IMR-90 (cell line): Measurements from ENCODE around the gene NRP2. TPM values are rescaled to one million over a fixed set of nuclear protein-coding genes. Genes with fewer than 3 reads are reported as not detected.

ENCODE experiments used
- ATAC-seq: fragments of 200-7000 bp; cut with Tn5 transposase; 2 replicates; pipeline ENCODE4 v1.9.1; 2020; ENCODE audit warnings: low read depth, mild to moderate bottlenecking, moderate library complexity
- BruUV-seq: library from RNA; stranded (reverse); fragments of 400-500 nt; replicated peaks from 2 replicates; lab custom pipeline; 2021; lab: Mats Ljungman, UMichigan
- CTCF ChIA-PET: fragments of 300-600 bp; formaldehyde crosslinking; extraction: SDS; loops from one replicate; lab custom pipeline; 2021; ENCODE audit warnings: antibody characterized with exemption; lab: Yijun Ruan, JAX
- POLR2A ChIA-PET: fragments of 300-600 bp; sonication (Branson Sonifier 250); formaldehyde crosslinking; loops from one replicate; lab custom pipeline; 2022; ENCODE audit warnings: antibody characterized with exemption; ENCODE audit not compliant: unreplicated experiment; lab: Charles Lee
- DNase-seq: peaks from one replicate; pipeline ENCODE4 v3.0.0; 2013
- H2AFZ ChIP-seq: replicated peaks from 2 replicates; pipeline ENCODE3; 2013; ENCODE audit warnings: low read length, mild to moderate bottlenecking; ENCODE audit not compliant: poor library complexity
- H2AK5ac ChIP-seq: 2 replicates; pipeline ENCODE4 v1.6.1; 2013; ENCODE audit warnings: low read depth, low read length, inconsistent platforms
- H2AK9ac ChIP-seq: replicated peaks from 2 replicates; pipeline ENCODE3; 2013; ENCODE audit warnings: mild to moderate bottlenecking, low read depth, low read length, moderate library complexity; ENCODE audit not compliant: poor library complexity
- H2BK120ac ChIP-seq: 2 replicates; pipeline ENCODE4 v1.6.1; 2013; ENCODE audit warnings: low read depth, low read length, inconsistent platforms
- H2BK15ac ChIP-seq: 3 replicates; pipeline ENCODE4 v1.6.1; 2013; ENCODE audit warnings: low read depth, low read length, inconsistent platforms
- H2BK20ac ChIP-seq: 2 replicates; pipeline ENCODE4 v1.6.1; 2013; ENCODE audit warnings: low read depth, mild to moderate bottlenecking, inconsistent platforms, low read length, moderate library complexity
- H2BK5ac ChIP-seq: 2 replicates; pipeline ENCODE4 v1.6.1; 2013; ENCODE audit warnings: mild to moderate bottlenecking, low read depth, low read length, inconsistent platforms; ENCODE audit not compliant: poor library complexity, severe bottlenecking
- H3K14ac ChIP-seq: replicated peaks from 2 replicates; pipeline ENCODE4 v1.6.1; 2013; ENCODE audit warnings: low read depth, low read length, inconsistent platforms
- H3K18ac ChIP-seq: 2 replicates; pipeline ENCODE4 v1.6.1; 2013; ENCODE audit warnings: low read depth, low read length, control low read depth
- H3K23ac ChIP-seq: 2 replicates; pipeline ENCODE4 v1.6.1; 2013; ENCODE audit warnings: low read depth, low read length, inconsistent platforms
- H3K27ac ChIP-seq: 2 replicates; pipeline ENCODE4 v1.5.1; 2013; ENCODE audit warnings: mild to moderate bottlenecking, control low read depth, low read length; ENCODE audit not compliant: insufficient read depth
- H3K27me3 ChIP-seq: 2 replicates; pipeline ENCODE4 v1.6.1; 2013; ENCODE audit warnings: low read length; ENCODE audit not compliant: control insufficient read depth, insufficient read depth
- H3K36me3 ChIP-seq: 2 replicates; pipeline ENCODE4 v1.6.1; 2013; ENCODE audit warnings: low read length, mixed read lengths; ENCODE audit not compliant: control insufficient read depth, insufficient read depth
- H3K4ac ChIP-seq: 2 replicates; pipeline ENCODE4 v1.6.1; 2013; ENCODE audit warnings: low read depth, low read length, inconsistent platforms
- H3K4me1 ChIP-seq: 2 replicates; pipeline ENCODE4 v1.6.1; 2013; ENCODE audit warnings: low read length, mixed read lengths; ENCODE audit not compliant: control insufficient read depth, insufficient read depth
- H3K4me2 ChIP-seq: 2 replicates; pipeline ENCODE4 v1.6.1; 2013; ENCODE audit warnings: low read depth, mild to moderate bottlenecking, control low read depth, low read length, moderate library complexity
- H3K4me3 ChIP-seq: 2 replicates; pipeline ENCODE4 v1.5.1; 2013; ENCODE audit warnings: low read depth, mild to moderate bottlenecking, control low read depth, low read length, moderate library complexity; ENCODE audit not compliant: insufficient read depth
- H3K56ac ChIP-seq: 2 replicates; pipeline ENCODE4 v1.6.1; 2013; ENCODE audit warnings: low read length, inconsistent platforms; ENCODE audit not compliant: insufficient read depth; ENCODE audit errors: extremely low read depth
- H3K79me1 ChIP-seq, 2 experiments: 2 replicates each; pipeline ENCODE4 v1.6.1; 2013; ENCODE audit warnings: low read length in 2 of 2, inconsistent platforms in 1 of 2, low read depth in 1 of 2
- H3K9ac ChIP-seq: 2 replicates; pipeline ENCODE4 v1.6.1; 2013; ENCODE audit warnings: low read depth, low read length, control low read depth
- H3K9me1 ChIP-seq: 2 replicates; pipeline ENCODE4 v1.6.1; 2013; ENCODE audit warnings: low read length, inconsistent platforms; ENCODE audit not compliant: insufficient read depth
- H3K9me3 ChIP-seq: 2 replicates; pipeline ENCODE4 v1.6.1; 2013; ENCODE audit warnings: low read length; ENCODE audit not compliant: control insufficient read depth, insufficient read depth
- H4K20me1 ChIP-seq: 2 replicates; pipeline ENCODE4 v1.6.1; 2013; ENCODE audit warnings: low read length, inconsistent platforms; ENCODE audit not compliant: insufficient read depth
- H4K5ac ChIP-seq: 2 replicates; pipeline ENCODE4 v1.6.1; 2013; ENCODE audit warnings: mild to moderate bottlenecking, low read depth, low read length, control low read depth
- H4K8ac ChIP-seq, 2 experiments: 2 replicates each; pipeline ENCODE4 v1.6.1; 2013; ENCODE audit warnings: low read depth in 2 of 2, low read length in 2 of 2, control low read depth in 1 of 2, inconsistent platforms in 1 of 2
- H4K91ac ChIP-seq: 2 replicates; pipeline ENCODE4 v1.6.1; 2013; ENCODE audit warnings: low read depth, low read length, inconsistent platforms; ENCODE audit not compliant: insufficient read depth
- BHLHE40 ChIP-seq: fragments of 150-350 bp; IDR thresholded peaks from 2 replicates; pipeline ENCODE4 v1.6.1; 2016; ENCODE audit warnings: mild to moderate bottlenecking, low read depth, low read length
- CHD1 ChIP-seq: IDR thresholded peaks from 2 replicates; pipeline ENCODE4 v1.6.1; 2012; ENCODE audit warnings: low read depth, low read length, improper control_type of control experiment
- CTCF ChIP-seq: conservative IDR thresholded peaks from 2 replicates; pipeline ENCODE4 v1.5.1; 2012; ENCODE audit warnings: mild to moderate bottlenecking, low read depth, low read length, improper control_type of control experiment
- MAFK ChIP-seq: IDR thresholded peaks from 2 replicates; pipeline ENCODE4 v1.6.1; 2012; ENCODE audit warnings: low read depth, low read length, improper control_type of control experiment
- MAZ ChIP-seq: IDR thresholded peaks from 2 replicates; pipeline ENCODE4 v1.6.1; 2012; ENCODE audit warnings: low read depth, mild to moderate bottlenecking, low read length, improper control_type of control experiment, moderate library complexity, borderline replicate concordance
- NFE2L2 ChIP-seq: fragments of 150-350 bp; IDR thresholded peaks from 2 replicates; pipeline ENCODE4 v1.6.1; 2016; ENCODE audit warnings: low read depth, mild to moderate bottlenecking, low read length
- RCOR1 ChIP-seq: IDR thresholded peaks from 2 replicates; pipeline ENCODE4 v1.6.1; 2012; ENCODE audit warnings: mild to moderate bottlenecking, low read length, improper control_type of control experiment; ENCODE audit not compliant: insufficient replicate concordance
- USF2 ChIP-seq: fragments of 150-350 bp; IDR thresholded peaks from 2 replicates; pipeline ENCODE4 v1.6.1; 2017; ENCODE audit warnings: mild to moderate bottlenecking, antibody characterized with exemption, low read length, low read depth
- WGBS, 2 experiments: methylation state at CpG; one replicate each; pipeline versions ENCODE4 v1.1.5 to v1.1.7; 2013; ENCODE audit warnings: missing lambda C conversion rate in 2 of 2; ENCODE audit not compliant: insufficient read length in 1 of 2; ENCODE audit errors: extremely low coverage in 2 of 2; 5-methylcytosine and 5-hydroxymethylcytosine counted together
- dilution Hi-C: fragments of 300-500 bp; cut with HindIII; formaldehyde crosslinking; loops from one replicate; pipeline ENCODE4 v1.14.3; 2018; ENCODE audit warnings: low sequenced_read_pairs; ENCODE audit not compliant: unreplicated experiment
- in situ Hi-C: fragments of 300-500 bp; cut with MboI; formaldehyde crosslinking; loops from 3 replicates; pipeline ENCODE4 v1.14.3; 2019; ENCODE audit warnings: low sequenced_read_pairs, inconsistent platforms, mixed read lengths
- intact Hi-C: fragments of 100-400 bp; cut with micrococcal nuclease; formaldehyde crosslinking; loops from 2 replicates; pipeline ENCODE4 v1.10.0; 2022
- polyA plus RNA-seq, 3 experiments: library from polyadenylated mRNA; depleted of rRNA; stranded (reverse); fragments of >200 nt; gene quantifications; 2 replicates each; pipeline ENCODE4 v1.2.3, GENCODE V29; 2012; ENCODE audit warnings: low replicate concordance in 1 of 3
- total RNA-seq: library from RNA; depleted of rRNA; stranded (reverse); fragments of >200 nt; gene quantifications from 2 replicates; pipeline ENCODE4 v1.2.3, GENCODE V29; 2012

NRP2 gene
- total and polyA plus RNA-seq, 2 of the 4 experiments (the other 2 are of a cell fraction) = 46.4 to 51.3 TPM

GRCh38 chr2:205670292-205670691, 12.0 kb upstream of the NRP2 start:
- in situ Hi-C loops = loop anchor here (10.0 kb wide), 3 partner anchors 345 to 1405 kb away; no protein-coding TSS in a partner anchor

More at GRCh38 chr2:205670292-205670691, 12.0 kb upstream of the NRP2 start:
- ATAC-seq (peak; percentile 61), DNase-seq (no peak)
- Histone ChIP-seq H2AFZ (no peak overlapping the region), H2BK20ac (peak overlapping the region; percentile 90), H3K14ac (peak overlapping the region; percentile 75), H3K9ac (no peak overlapping the region), H3K27ac (peak overlapping the region; percentile 93; the same call in 1 of the 2 replicates), H3K79me1 (no peaks in the 10 kb centered on the region), H3K4me3 (no peak overlapping the region), H4K8ac (peak overlapping the region; percentile 14 to 80), H3K9me3 (no peaks in the 10 kb centered on the region), H2BK15ac (peak overlapping the region; percentile 21; the same call in 1 of the 3 replicates), H2BK120ac (peak overlapping the region; percentile 80), H4K20me1 (no peaks in the 10 kb centered on the region), H3K36me3 (no peaks in the 10 kb centered on the region), H3K56ac (no peak overlapping the region), H3K23ac (peak overlapping the region; percentile 65; the same call in 1 of the 2 replicates), H3K4ac (peak overlapping the region; percentile 42), H3K27me3 (no peaks in the 10 kb centered on the region), H4K91ac (peak overlapping the region; percentile 58), H2BK5ac (peak overlapping the region; percentile 77), H2AK5ac (peak overlapping the region; percentile 7; the same call in 1 of the 2 replicates), H3K18ac (peak overlapping the region; percentile 93), H2AK9ac (no peak overlapping the region), H3K4me1 (peaks cover 5% of the 10 kb centered on the region), H3K9me1 (no peaks in the 10 kb centered on the region), H4K5ac (peak overlapping the region; percentile 90), H3K4me2 (no peak overlapping the region)
- BruUV-seq = no TSS peak
- dilution Hi-C loops = no loop called here
- TF ChIP-seq CTCF = no peak
- TF ChIP-seq RCOR1 = no peak
- TF ChIP-seq BHLHE40 = no peak
- no peak for TF ChIP-seq CHD1
- no peak for TF ChIP-seq USF2
- TF ChIP-seq MAZ = no peak
- no peak for TF ChIP-seq NFE2L2
- no peak for TF ChIP-seq MAFK
- ChIA-PET POLR2A (no interaction called here), CTCF (no interaction called here)
- no CpG with 5 or more reads among the region's 2 CpGs for WGBS, 2 experiments
- intact Hi-C loops = loop anchor here (10.0 kb wide), 2 partner anchors 145 to 345 kb away; no protein-coding TSS in a partner anchor
